Transverse colon (tissue), 3 donors: ENCODE data around the gene DGKE.

Experiments
- EP300 ChIP-seq: sonication (generic); formaldehyde crosslinking; IDR thresholded peaks from one replicate; pipeline ENCODE4 v1.6.1; 2017; ENCODE audit warnings: antibody characterized with exemption, low read depth
- POLR2A ChIP-seq: fragments of 450-650 bp; IDR thresholded peaks from one replicate; pipeline ENCODE4 v1.6.1; 2016; ENCODE audit warnings: antibody characterized with exemption, mild to moderate bottlenecking, moderate library complexity
- TF ChIP-seq, protein P1 (sequence below), 5 experiments: fragments of 200-600 bp in 3 of 5; fragments of 450-650 bp in 2 of 5; sonication (generic) in 3 of 5; IDR thresholded peaks; 1 replicate in 2 of 5; 2 replicates in 3 of 5; pipeline ENCODE4 v1.5.1; 2016 to 2017; ENCODE audit warnings: antibody characterized with exemption in 5 of 5, inconsistent platforms in 3 of 5, mild to moderate bottlenecking in 2 of 5, moderate library complexity in 1 of 5

DNA sequence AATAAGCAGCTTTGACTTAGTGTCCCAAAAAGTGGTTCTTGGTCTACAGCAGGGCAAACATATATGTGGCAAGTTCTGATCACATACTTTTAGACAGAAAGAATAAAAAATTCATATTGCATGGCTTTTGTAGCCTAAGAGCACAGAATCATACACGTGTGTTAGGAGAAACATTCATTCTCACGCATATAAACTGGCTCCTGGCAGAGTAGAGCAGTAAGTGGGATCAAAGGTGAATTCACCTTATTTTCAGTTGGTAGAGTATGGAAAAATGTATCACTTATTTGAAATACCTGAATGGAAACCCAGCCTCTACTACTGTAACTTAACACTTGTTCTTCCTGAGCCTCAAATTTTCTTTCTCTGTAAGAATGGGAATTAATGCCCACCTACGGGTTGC is 34.8 kb downstream of the DGKE start:
- TF ChIP-seq EP300: no peak
- TF ChIP-seq, protein P1, sequence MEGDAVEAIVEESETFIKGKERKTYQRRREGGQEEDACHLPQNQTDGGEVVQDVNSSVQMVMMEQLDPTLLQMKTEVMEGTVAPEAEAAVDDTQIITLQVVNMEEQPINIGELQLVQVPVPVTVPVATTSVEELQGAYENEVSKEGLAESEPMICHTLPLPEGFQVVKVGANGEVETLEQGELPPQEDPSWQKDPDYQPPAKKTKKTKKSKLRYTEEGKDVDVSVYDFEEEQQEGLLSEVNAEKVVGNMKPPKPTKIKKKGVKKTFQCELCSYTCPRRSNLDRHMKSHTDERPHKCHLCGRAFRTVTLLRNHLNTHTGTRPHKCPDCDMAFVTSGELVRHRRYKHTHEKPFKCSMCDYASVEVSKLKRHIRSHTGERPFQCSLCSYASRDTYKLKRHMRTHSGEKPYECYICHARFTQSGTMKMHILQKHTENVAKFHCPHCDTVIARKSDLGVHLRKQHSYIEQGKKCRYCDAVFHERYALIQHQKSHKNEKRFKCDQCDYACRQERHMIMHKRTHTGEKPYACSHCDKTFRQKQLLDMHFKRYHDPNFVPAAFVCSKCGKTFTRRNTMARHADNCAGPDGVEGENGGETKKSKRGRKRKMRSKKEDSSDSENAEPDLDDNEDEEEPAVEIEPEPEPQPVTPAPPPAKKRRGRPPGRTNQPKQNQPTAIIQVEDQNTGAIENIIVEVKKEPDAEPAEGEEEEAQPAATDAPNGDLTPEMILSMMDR (IDR thresholded peaks at IDR 0.05): no peak
- no peak for TF ChIP-seq POLR2A
